Esophagus (tissue), 2 donors: ENCODE data around the gene LENG8. TPM values are rescaled to one million over a fixed set of nuclear protein-coding genes. Genes with fewer than 3 reads are reported as not detected.

Source experiments
- H3K27ac ChIP-seq, 2 donors: one replicate each; pipeline ENCODE4 v1.5.1; 2013; ENCODE audit warnings: low read depth in 2 of 2, mild to moderate bottlenecking in 2 of 2, inconsistent platforms in 1 of 2, low read length in 1 of 2, moderate library complexity in 1 of 2
- H3K27me3 ChIP-seq, 2 donors: one replicate each; pipeline ENCODE4 v1.6.1; 2013; ENCODE audit warnings: low read length in 2 of 2, control low read depth in 1 of 2, mild to moderate bottlenecking in 1 of 2; ENCODE audit not compliant: insufficient read depth in 2 of 2, control insufficient read depth in 1 of 2
- H3K36me3 ChIP-seq, 2 donors: one replicate each; pipeline ENCODE4 v1.6.1; 2013; ENCODE audit warnings: low read length in 1 of 2; ENCODE audit not compliant: control insufficient read depth in 2 of 2, insufficient read depth in 2 of 2
- H3K4me1 ChIP-seq, 2 donors: one replicate each; pipeline ENCODE4 v1.6.1; 2013; ENCODE audit warnings: low read length in 1 of 2; ENCODE audit not compliant: control insufficient read depth in 2 of 2, insufficient read depth in 2 of 2
- H3K4me3 ChIP-seq, 2 donors: one replicate each; pipeline ENCODE4 v1.5.1; 2013; ENCODE audit warnings: low read length in 2 of 2, mild to moderate bottlenecking in 2 of 2, low read depth in 1 of 2, moderate library complexity in 1 of 2
- H3K9me3 ChIP-seq, 2 donors: one replicate each; pipeline ENCODE4 v1.6.1; 2013; ENCODE audit warnings: mild to moderate bottlenecking in 2 of 2, low read depth in 1 of 2, low read length in 1 of 2, moderate library complexity in 1 of 2; ENCODE audit not compliant: control insufficient read depth in 2 of 2, insufficient read depth in 1 of 2
- WGBS, 2 donors: extraction: QIAGEN DNeasy Blood & Tissue Kit; methylation state at CpG; one replicate each; pipeline ENCODE4 v1.1.7; 2013; 5-methylcytosine and 5-hydroxymethylcytosine counted together
- polyA plus RNA-seq, 2 donors: library from polyadenylated mRNA; stranded (reverse); fragments of 200-250 nt; gene quantifications; one replicate each; pipeline ENCODE4 v1.2.3, GENCODE V29; 2013
- donor health status: healthy with polysubstance abuse.
- donor health status: Bipolar disorder and iron deficiency.

LENG8 gene
- polyA plus RNA-seq, 2 donors: 55.3 to 137 TPM

DNA sequence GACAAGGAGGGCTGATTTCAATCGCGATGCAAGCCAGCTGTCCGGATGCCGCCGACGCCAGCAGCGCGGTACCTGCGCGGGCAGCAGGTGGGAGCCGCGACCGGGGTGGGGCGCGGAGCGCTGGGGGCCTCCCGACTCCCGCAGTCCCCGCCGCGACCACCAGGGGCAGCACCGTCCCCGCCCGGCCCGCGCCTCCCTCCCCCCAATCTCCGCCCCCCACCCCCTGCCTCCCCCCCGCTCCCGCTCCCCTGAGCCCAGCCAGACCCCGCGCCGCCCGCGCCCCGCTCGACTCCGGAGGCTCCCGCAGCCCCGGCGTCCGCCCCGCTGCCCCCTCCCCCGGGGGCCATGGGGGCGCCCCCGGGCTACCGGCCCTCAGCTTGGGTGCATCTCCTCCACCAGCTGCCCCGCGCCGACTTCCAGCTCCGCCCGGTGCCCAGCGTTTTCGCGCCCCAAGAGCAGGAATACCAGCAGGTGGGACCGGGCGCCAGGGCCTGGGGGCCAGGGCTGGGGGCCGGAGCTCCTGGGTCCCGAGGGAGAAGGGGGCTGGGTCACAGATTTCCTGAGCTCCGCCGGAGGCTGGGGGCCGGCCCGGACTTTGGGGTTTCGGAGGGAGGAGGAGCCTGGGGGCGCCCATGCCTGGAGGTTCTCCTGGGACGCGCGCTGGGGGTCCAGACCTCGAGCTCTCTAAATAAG, 33.6 kb upstream of the LENG8 start, which contains the start of gene TTYH1:
Gene TTYH1 (plus strand): TSS at position 257 of the 693 bp plus-strand sequence. CDS start 89 bp downstream, at position 346.
- Histone ChIP-seq H3K27ac (no peak within 1 kb of the TSS), H3K4me1 (peaks cover 0 to 2% of the 10 kb centered on the region in 2 donors), H3K4me3 (no peak within 1 kb of the TSS), H3K36me3 (no peaks in the 10 kb centered on the region), H3K27me3 (peaks cover 0 to 16% of the 10 kb centered on the region in 2 donors), H3K9me3 (peaks cover 0 to 8% of the 10 kb centered on the region in 2 donors)
- 5 to 10% methylated on average over 22 to 65 of the region's 68 CpGs for WGBS, 2 donors

DNA sequence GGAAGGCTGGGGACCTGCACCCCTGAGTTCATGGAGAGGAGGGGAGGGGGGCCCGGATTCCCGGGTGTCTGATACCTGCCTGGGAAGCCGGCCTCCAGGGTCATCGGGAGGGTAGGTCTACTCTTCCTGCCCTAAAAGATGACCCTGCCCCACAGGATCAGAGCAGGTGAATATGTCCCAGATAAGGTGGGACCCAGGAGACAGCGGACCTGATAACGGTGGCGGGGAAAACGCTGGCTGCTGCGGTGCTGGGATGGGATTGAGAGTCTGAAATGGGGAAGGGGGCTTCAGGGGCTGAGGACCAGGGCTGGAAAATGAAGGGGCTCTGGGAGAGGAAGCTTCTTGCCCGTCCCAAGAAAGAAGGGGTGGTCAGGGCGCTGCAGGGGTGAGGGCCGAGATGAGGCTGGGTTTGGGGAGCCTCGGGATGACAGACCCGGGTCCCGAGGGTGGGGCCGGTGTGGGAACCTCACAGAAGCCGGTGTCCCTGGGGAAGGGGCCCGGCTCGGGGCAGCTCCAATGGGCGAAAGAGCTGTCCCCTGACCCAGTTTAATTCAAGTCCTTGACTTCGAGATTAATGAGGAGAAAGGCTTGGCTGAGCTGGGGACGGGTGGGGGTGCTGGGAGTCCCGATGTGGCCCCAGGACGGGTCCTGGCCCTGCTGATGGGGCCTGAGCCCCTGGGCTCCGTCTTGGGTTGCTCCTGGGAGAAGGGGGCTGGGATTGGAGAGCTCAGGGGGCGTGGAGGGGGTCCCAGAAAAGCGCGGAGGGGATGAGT, 32.9 kb upstream of the LENG8 start:
- 6 to 7% methylated on average over 26 to 28 of the region's 28 CpGs for WGBS, 2 donors
- H3K9me3 ChIP-seq: peaks cover 0 to 8% of the 10 kb centered on the region in 2 donors
- H3K4me1 ChIP-seq: peaks cover 0 to 2% of the 10 kb centered on the region in 2 donors
- H3K36me3 ChIP-seq: no peaks in the 10 kb centered on the region
- H3K27ac ChIP-seq: no peak overlapping the region
- H3K4me3 ChIP-seq: no peak overlapping the region
- peaks cover 0 to 16% of the 10 kb centered on the region in 2 donors for H3K27me3 ChIP-seq

DNA sequence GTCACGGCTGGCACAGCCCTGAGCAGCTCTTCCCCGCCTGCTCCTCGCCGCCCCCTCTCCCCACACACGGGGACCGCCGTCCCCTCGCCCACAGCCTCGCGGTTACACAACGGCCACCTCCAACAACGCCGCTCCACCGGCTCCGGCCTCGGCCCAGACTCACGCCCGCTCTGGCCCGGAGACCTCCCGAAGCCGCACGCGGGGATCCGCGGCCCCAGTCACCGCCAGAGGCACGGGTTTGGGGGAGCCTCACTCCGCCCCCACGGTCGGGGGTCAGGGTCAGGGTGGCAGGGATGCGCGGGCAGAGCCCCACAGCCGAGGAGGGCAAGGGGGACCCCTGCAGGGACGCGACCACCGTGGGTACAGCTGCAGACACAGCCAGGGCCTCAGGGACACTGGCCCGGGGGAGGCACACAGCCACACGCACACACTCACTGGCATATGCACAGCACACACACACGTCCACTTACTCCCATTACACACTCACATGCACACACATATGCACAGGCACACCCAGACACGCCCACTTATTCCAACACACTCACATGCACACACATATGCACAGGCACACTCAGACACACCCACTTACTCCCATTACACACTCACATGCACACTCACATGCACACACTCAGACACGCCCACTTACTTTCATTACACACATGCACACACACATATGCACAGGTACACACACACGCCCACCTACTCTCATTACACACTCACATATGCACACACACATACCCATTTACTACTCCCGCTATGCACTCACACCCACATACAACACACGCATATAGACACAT, 32.1 kb upstream of the LENG8 start:
- no peak overlapping the region for H3K27ac ChIP-seq
- H3K36me3 ChIP-seq: no peaks in the 10 kb centered on the region
- H3K4me3 ChIP-seq: no peak overlapping the region
- peaks cover 0 to 16% of the 10 kb centered on the region in 2 donors for H3K27me3 ChIP-seq
- peaks cover 0 to 8% of the 10 kb centered on the region in 2 donors for H3K9me3 ChIP-seq
- 36 to 37% methylated on average over 39 to 44 of the region's 44 CpGs for WGBS, 2 donors
- H3K4me1 ChIP-seq: peaks cover 0 to 2% of the 10 kb centered on the region in 2 donors

DNA sequence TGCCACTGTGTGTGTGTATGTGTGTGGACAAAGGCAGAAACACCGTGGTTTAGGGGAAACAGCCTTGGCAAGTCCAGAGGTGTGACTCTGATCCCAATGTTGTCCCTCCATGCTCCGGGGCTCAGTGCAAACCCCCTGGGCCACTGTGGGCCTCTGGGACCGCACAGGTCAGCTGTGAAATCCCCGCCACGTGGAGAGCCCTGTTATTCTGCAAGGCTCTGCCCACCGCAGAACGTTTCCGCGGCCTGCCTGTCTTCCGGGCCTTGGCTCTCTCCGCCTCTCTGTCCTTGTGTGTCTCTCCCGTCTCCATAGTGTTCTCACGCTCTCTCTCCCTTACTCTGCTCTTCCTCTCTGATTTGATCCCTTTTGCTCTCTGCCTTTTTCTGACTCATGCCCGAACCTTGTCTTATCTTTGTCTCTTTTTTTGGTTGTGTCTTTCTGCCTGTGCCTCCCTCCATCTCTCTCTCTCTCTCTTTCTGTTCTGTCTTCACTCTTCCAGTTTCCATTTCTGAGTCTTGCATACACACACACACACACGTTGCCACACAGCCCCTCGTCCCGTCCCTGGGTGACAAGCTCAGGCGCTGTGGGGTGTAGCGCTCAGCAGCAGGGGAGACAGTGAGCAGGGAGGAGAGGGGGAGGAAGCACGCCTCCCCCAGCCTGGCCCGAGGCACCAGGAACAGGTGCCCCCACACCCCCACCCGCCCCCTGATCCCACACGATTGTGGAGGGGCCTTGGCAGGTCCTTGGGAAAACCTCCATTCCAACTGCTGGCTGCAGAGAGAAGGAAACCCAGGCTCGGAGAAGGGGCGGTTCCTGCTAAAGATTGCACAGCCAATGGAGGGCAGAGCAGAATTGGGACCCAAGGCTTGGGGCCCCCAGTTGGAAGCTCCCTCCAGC, 30.7 kb upstream of the LENG8 start:
- 16 to 21% methylated on average over 25 of the region's 25 CpGs for WGBS, 2 donors
- Histone ChIP-seq H3K9me3 (peaks cover 0 to 8% of the 10 kb centered on the region in 2 donors), H3K27ac (no peak overlapping the region), H3K36me3 (no peaks in the 10 kb centered on the region), H3K27me3 (peaks cover 0 to 16% of the 10 kb centered on the region in 2 donors), H3K4me1 (peaks cover 0 to 2% of the 10 kb centered on the region in 2 donors), H3K4me3 (no peak overlapping the region)

DNA sequence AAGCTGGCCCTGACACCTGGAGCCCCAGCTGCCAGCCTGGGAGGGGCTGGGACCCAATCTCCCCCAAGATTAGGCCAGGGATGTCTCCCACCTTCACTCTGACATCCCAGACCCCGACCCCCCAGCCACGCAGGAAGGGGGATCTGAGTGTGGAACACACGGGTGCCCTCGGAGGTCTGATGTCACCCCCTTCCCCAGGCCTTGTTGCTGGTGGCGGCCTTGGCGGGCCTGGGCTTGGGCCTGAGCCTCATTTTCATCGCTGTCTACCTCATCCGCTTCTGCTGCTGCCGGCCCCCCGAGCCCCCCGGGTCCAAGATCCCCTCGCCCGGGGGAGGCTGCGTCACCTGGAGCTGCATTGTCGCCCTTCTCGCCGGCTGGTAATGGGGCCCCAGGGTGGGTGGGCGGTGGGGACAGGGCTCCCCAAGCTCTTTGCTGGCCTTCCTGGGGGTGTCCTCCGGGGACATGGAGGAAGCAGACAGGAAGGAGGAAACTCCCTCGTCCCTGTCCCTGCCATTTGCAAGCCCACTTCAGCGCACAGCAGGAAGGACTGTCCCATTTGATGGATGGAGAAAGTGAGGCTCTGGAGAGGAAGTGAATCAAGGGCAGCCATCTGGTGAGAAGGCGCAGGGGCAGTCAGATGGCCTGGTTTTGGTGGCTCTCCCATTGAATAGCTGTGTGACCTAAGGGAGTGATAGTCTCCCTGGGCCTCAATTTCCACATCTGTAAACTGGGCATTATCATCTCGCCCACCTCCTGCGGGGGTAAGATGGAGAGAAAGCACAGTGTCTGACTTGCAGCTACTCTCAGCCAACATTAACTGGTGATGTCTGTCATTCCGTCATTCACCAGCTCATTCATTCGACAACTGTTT, 29.8 kb upstream of the LENG8 start:
- H3K27ac ChIP-seq: no peak overlapping the region
- peaks cover 0 to 4% of the 10 kb centered on the region in 2 donors for H3K9me3 ChIP-seq
- peaks cover 0 to 16% of the 10 kb centered on the region in 2 donors for H3K27me3 ChIP-seq
- H3K4me1 ChIP-seq: peaks cover 0 to 2% of the 10 kb centered on the region in 2 donors
- H3K4me3 ChIP-seq: no peak overlapping the region
- 82 to 83% methylated on average over 26 of the region's 26 CpGs for WGBS, 2 donors
- no peaks in the 10 kb centered on the region for H3K36me3 ChIP-seq

DNA sequence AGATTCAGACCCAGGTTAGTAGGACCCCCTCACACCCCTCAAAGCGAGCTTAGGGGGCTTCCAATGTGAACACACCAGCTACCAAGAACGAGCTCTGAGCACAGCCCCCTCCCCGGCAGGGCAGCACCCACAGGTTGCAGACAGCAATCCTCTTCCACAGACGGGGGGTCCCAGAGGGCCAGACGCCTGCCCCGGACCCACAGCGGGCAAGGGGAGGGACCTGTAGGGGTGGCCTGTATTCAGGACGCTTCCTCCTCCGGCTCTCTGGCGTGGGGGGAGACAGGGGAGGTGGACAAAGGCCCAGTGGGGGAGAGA, 29.0 kb upstream of the LENG8 start:
- WGBS, 2 donors: 25 to 41% methylated on average over 10 of the region's 10 CpGs
- H3K27me3 ChIP-seq: peaks cover 0 to 14% of the 10 kb centered on the region in 2 donors
- H3K36me3 ChIP-seq: no peaks in the 10 kb centered on the region
- H3K4me1 ChIP-seq: peaks cover 0 to 2% of the 10 kb centered on the region in 2 donors
- no peak overlapping the region for H3K4me3 ChIP-seq
- H3K27ac ChIP-seq: no peak overlapping the region
- H3K9me3 ChIP-seq: peaks cover 0 to 2% of the 10 kb centered on the region in 2 donors

DNA sequence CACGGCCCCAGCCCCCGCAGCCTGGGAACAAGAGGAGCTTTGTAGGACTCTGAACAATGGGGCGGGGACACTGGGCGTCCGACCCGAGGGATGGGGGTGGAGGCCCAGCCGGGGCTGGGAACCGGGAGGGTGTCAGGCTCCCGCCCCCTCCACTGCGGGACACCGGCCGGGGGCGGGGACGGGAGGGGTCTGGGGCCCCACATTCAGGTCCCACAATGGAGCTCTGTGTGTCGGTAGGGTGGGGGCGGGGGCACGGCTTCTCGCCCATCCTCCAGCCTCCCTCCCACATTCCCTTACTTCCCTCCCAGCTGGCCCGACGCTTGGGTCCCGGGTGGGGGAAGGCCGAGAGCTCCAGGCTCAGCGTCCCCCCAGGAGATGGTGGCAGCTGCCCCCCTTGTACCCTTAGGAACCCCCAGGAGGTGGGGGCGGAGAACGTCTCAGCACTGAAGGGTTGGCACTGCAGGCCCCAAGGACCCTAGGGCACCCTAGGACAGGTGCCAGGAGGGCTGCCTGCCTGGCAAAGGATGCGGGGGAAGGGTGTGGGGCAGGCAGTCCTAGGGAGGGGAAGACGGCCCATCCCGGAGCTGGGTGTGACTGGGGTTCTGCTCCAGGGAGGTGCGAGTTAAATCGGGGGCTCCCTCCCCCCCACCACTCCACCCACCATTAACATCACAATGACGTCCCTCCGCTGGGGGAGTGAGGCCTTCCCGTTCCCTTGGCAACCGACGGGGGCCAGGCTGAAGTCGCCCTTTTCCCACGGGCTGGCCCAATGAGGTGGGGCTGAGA, 28.4 kb upstream of the LENG8 start:
- peaks cover 0 to 2% of the 10 kb centered on the region in 2 donors for H3K9me3 ChIP-seq
- H3K27ac ChIP-seq: no peak overlapping the region
- no peaks in the 10 kb centered on the region for H3K36me3 ChIP-seq
- WGBS, 2 donors: 14 to 17% methylated on average over 33 to 37 of the region's 37 CpGs
- peaks cover 0 to 10% of the 10 kb centered on the region in 2 donors for H3K27me3 ChIP-seq
- H3K4me3 ChIP-seq: no peak overlapping the region
- peaks cover 0 to 2% of the 10 kb centered on the region in 2 donors for H3K4me1 ChIP-seq

DNA sequence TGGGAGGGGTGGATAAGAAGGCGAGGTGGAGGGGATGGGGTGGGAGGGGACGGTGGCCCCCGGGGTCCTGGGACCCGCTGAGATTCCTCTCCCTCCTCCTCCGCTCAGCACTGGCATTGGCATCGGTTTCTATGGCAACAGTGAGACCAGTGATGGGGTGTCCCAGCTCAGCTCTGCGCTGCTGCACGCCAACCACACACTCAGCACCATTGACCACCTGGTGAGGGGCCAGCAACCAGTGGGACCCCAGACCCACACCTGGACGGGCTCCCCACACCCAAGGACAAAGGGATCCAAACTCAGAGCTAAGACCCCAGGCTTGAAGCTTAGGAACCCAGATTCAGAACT, 27.9 kb upstream of the LENG8 start:
- H3K4me3 ChIP-seq: no peak overlapping the region
- WGBS, 2 donors: 33 to 42% methylated on average over 9 of the region's 9 CpGs
- no peak overlapping the region for H3K27ac ChIP-seq
- H3K36me3 ChIP-seq: no peaks in the 10 kb centered on the region
- peaks cover 0 to 2% of the 10 kb centered on the region in 2 donors for H3K9me3 ChIP-seq
- peaks cover 0 to 7% of the 10 kb centered on the region in 2 donors for H3K27me3 ChIP-seq
- peaks cover 0 to 2% of the 10 kb centered on the region in 2 donors for H3K4me1 ChIP-seq
